HL-60 (cell line): ENCODE measurements around the gene GSPT2.

Experiments used
- POLR2AphosphoS5 ChIP-seq: IDR thresholded peaks from 2 replicates; pipeline ENCODE4 v1.6.1; 2012; ENCODE audit warnings: low read depth
- TF ChIP-seq, protein P1 (sequence below): IDR thresholded peaks from one replicate; pipeline ENCODE4 v1.5.1; 2011; ENCODE audit warnings: low read length, control low read depth, inconsistent platforms; ENCODE audit not compliant: insufficient read depth

- no peak for TF ChIP-seq POLR2AphosphoS5
- TF ChIP-seq, protein P1, sequence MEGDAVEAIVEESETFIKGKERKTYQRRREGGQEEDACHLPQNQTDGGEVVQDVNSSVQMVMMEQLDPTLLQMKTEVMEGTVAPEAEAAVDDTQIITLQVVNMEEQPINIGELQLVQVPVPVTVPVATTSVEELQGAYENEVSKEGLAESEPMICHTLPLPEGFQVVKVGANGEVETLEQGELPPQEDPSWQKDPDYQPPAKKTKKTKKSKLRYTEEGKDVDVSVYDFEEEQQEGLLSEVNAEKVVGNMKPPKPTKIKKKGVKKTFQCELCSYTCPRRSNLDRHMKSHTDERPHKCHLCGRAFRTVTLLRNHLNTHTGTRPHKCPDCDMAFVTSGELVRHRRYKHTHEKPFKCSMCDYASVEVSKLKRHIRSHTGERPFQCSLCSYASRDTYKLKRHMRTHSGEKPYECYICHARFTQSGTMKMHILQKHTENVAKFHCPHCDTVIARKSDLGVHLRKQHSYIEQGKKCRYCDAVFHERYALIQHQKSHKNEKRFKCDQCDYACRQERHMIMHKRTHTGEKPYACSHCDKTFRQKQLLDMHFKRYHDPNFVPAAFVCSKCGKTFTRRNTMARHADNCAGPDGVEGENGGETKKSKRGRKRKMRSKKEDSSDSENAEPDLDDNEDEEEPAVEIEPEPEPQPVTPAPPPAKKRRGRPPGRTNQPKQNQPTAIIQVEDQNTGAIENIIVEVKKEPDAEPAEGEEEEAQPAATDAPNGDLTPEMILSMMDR: no peak
Observed at GRCh38 chrX:51742586-51742985, 656 bp upstream of the GSPT2 start.
